H9 (cell line): ENCODE data around the gene NFIX. TPM values are rescaled to one million over a fixed set of nuclear protein-coding genes. Genes with fewer than 3 reads are reported as not detected.

Experiments
- DNase-seq: peaks from one replicate; pipeline ENCODE4 v3.0.0-alpha.2; 2017
- H2AFZ ChIP-seq: one replicate; pipeline ENCODE4 v1.6.1; 2013; ENCODE audit warnings: mild to moderate bottlenecking, low read length, control low read depth, moderate library complexity
- H2AK5ac ChIP-seq: 2 replicates; pipeline ENCODE4 v1.6.1; 2013; ENCODE audit warnings: low read length, control low read depth, mixed read lengths; ENCODE audit not compliant: insufficient read length
- H2BK120ac ChIP-seq: one replicate; pipeline ENCODE4 v1.6.1; 2013; ENCODE audit warnings: low read depth, mild to moderate bottlenecking, low read length, control low read depth, inconsistent platforms; ENCODE audit not compliant: poor library complexity, severe bottlenecking
- H2BK12ac ChIP-seq: 2 replicates; pipeline ENCODE4 v1.6.1; 2013; ENCODE audit warnings: low read length, control low read depth, mixed read lengths, low read depth; ENCODE audit not compliant: insufficient read length
- H2BK15ac ChIP-seq: 2 replicates; pipeline ENCODE4 v1.6.1; 2013; ENCODE audit warnings: low read depth, low read length, control low read depth
- H2BK20ac ChIP-seq: one replicate; pipeline ENCODE4 v1.6.1; 2013; ENCODE audit warnings: low read depth, mild to moderate bottlenecking, low read length, control low read depth, inconsistent platforms; ENCODE audit not compliant: poor library complexity, severe bottlenecking
- H2BK5ac ChIP-seq: 2 replicates; pipeline ENCODE4 v1.6.1; 2013; ENCODE audit warnings: low read length, control low read depth, mixed read lengths; ENCODE audit not compliant: insufficient read length
- H3K14ac ChIP-seq: 2 replicates; pipeline ENCODE4 v1.6.1; 2013; ENCODE audit warnings: low read length, control low read depth; ENCODE audit not compliant: insufficient read depth
- H3K18ac ChIP-seq: 2 replicates; pipeline ENCODE4 v1.6.1; 2013; ENCODE audit warnings: low read depth, mild to moderate bottlenecking, mixed read lengths, low read length, control low read depth; ENCODE audit not compliant: insufficient read length
- H3K23ac ChIP-seq: 2 replicates; pipeline ENCODE4 v1.6.1; 2013; ENCODE audit warnings: low read length, control low read depth, mixed read lengths, low read depth; ENCODE audit not compliant: insufficient read length
- H3K23me2 ChIP-seq: 2 replicates; pipeline ENCODE4 v1.6.1; 2013; ENCODE audit warnings: low read depth, mild to moderate bottlenecking, mixed read lengths, low read length, control low read depth; ENCODE audit not compliant: insufficient read length, poor library complexity, severe bottlenecking
- H3K27ac ChIP-seq: 2 replicates; pipeline ENCODE4 v1.5.1; 2013; ENCODE audit warnings: low read length, control low read depth, mixed read lengths, low read depth; ENCODE audit not compliant: insufficient read length
- H3K27me3 ChIP-seq: 2 replicates; pipeline ENCODE4 v1.6.1; 2013; ENCODE audit warnings: low read length, control low read depth, inconsistent platforms; ENCODE audit not compliant: insufficient read depth
- H3K4ac ChIP-seq: 2 replicates; pipeline ENCODE4 v1.6.1; 2013; ENCODE audit warnings: low read depth, mild to moderate bottlenecking, control low read depth, inconsistent platforms, low read length, moderate library complexity
- H3K4me1 ChIP-seq: 2 replicates; pipeline ENCODE4 v1.6.1; 2013; ENCODE audit warnings: low read length, control low read depth, inconsistent platforms; ENCODE audit not compliant: insufficient read depth
- H3K4me2 ChIP-seq: 2 replicates; pipeline ENCODE4 v1.6.1; 2013; ENCODE audit warnings: low read length, control low read depth, mixed read lengths; ENCODE audit not compliant: insufficient read length, insufficient read depth
- H3K56ac ChIP-seq: 2 replicates; pipeline ENCODE4 v1.6.1; 2013; ENCODE audit warnings: low read depth, mild to moderate bottlenecking, mixed read lengths, low read length, control low read depth; ENCODE audit not compliant: insufficient read length
- H3K79me1 ChIP-seq: 2 replicates; pipeline ENCODE4 v1.6.1; 2013; ENCODE audit warnings: low read depth, mild to moderate bottlenecking, moderate library complexity, low read length, control low read depth, inconsistent platforms; ENCODE audit not compliant: insufficient read depth, poor library complexity, severe bottlenecking
- H3K79me2 ChIP-seq: 2 replicates; pipeline ENCODE4 v1.6.1; 2013; ENCODE audit warnings: low read length, control low read depth, inconsistent platforms; ENCODE audit not compliant: insufficient read depth
- H3K9ac ChIP-seq: 2 replicates; pipeline ENCODE4 v1.6.1; 2013; ENCODE audit warnings: low read length, control low read depth, mixed read lengths; ENCODE audit not compliant: insufficient read length; ENCODE audit errors: extremely low read depth
- H3K9me3 ChIP-seq: one replicate; pipeline ENCODE4 v1.6.1; 2013; ENCODE audit warnings: low read depth, low read length, inconsistent platforms; ENCODE audit not compliant: control insufficient read depth
- H3T11ph ChIP-seq: one replicate; pipeline ENCODE4 v1.6.1; 2013; ENCODE audit warnings: mild to moderate bottlenecking, low read length, control low read depth, inconsistent platforms
- H4K20me1 ChIP-seq: one replicate; pipeline ENCODE4 v1.6.1; 2013; ENCODE audit not compliant: control insufficient read depth, insufficient read length, insufficient read depth
- H4K5ac ChIP-seq: 2 replicates; pipeline ENCODE4 v1.6.1; 2013; ENCODE audit warnings: low read depth, mild to moderate bottlenecking, mixed read lengths, low read length, control low read depth; ENCODE audit not compliant: insufficient read length
- H4K8ac ChIP-seq: replicated peaks from 2 replicates; pipeline ENCODE4 v1.6.1; 2013; ENCODE audit warnings: low read length, control low read depth, mixed read lengths, low read depth; ENCODE audit not compliant: insufficient read length
- H4K91ac ChIP-seq: 2 replicates; pipeline ENCODE4 v1.6.1; 2013; ENCODE audit warnings: low read depth, mild to moderate bottlenecking, moderate library complexity, mixed read lengths, low read length, control low read depth; ENCODE audit not compliant: insufficient read length
- H3K27ac Mint-ChIP-seq, 3 experiments: 2 replicates in 2 of 3; 3 replicates in 1 of 3; pipeline ENCODE4 v1.8.0; 2020 to 2021; ENCODE audit warnings: mixed read lengths in 3 of 3, mild to moderate bottlenecking in 1 of 3, moderate library complexity in 1 of 3
- H3K27me3 Mint-ChIP-seq: 2 replicates; pipeline ENCODE4 v1.8.0; 2021; ENCODE audit warnings: low read depth, mild to moderate bottlenecking, moderate library complexity, mixed read lengths
- H3K36me3 Mint-ChIP-seq, 3 experiments: 2 replicates in 2 of 3; 3 replicates in 1 of 3; pipeline ENCODE4 v1.8.0; 2020 to 2021; ENCODE audit warnings: low read depth in 3 of 3, mixed read lengths in 3 of 3; ENCODE audit not compliant: insufficient read depth in 1 of 3
- H3K4me1 Mint-ChIP-seq, 2 experiments: 2 replicates each; pipeline ENCODE4 v1.8.0; 2020; ENCODE audit warnings: mixed read lengths in 2 of 2
- H3K4me3 Mint-ChIP-seq, 2 experiments: 2 replicates in 1 of 2; 3 replicates in 1 of 2; pipeline ENCODE4 v1.8.0; 2020 to 2021; ENCODE audit warnings: mild to moderate bottlenecking in 2 of 2, mixed read lengths in 2 of 2, moderate library complexity in 1 of 2
- H3K9me3 Mint-ChIP-seq, 2 experiments: 2 replicates in 1 of 2; 3 replicates in 1 of 2; pipeline ENCODE4 v1.8.0; 2020; ENCODE audit warnings: mild to moderate bottlenecking in 2 of 2, mixed read lengths in 2 of 2, moderate library complexity in 1 of 2
- CTCF ChIP-seq: fragments of 200-600 bp; sonication (generic); conservative IDR thresholded peaks from 3 replicates; pipeline ENCODE4 v1.8.0; 2021; ENCODE audit warnings: antibody characterized with exemption, mild to moderate bottlenecking
- WGBS: extraction: QIAGEN DNeasy Blood & Tissue Kit; methylation state at CpG from one replicate; pipeline ENCODE4 v1.1.7; 2013; ENCODE audit warnings: missing lambda C conversion rate, low lambda C conversion rate, mixed read lengths; ENCODE audit not compliant: insufficient read length; ENCODE audit errors: extremely low coverage; 5-methylcytosine and 5-hydroxymethylcytosine counted together
- total RNA-seq: library from RNA; stranded (reverse); gene quantifications from 2 replicates; pipeline ENCODE4 v1.2.1, GENCODE V29; 2021

NFIX gene
- total RNA-seq, 1 experiment from 2014 or later: 0.31 TPM

GRCh38 chr19:13005253-13005652 lies 10.0 kb downstream of the NFIX start:
- TF ChIP-seq CTCF: no peak
- Mint-ChIP-seq H3K9me3 (no peaks in the 10 kb centered on the region; a peak in 1 of 5 replicates), H3K36me3 (no peaks in the 10 kb centered on the region), H3K4me1 (peaks cover 0 to 13% of the 10 kb centered on the region in 2 experiments; a peak in 2 of 4 replicates), H3K27ac (no peak overlapping the region), H3K27me3 (peaks cover 97% of the 10 kb centered on the region), H3K4me3 (no peak overlapping the region)
- Histone ChIP-seq H3K9me3 (no peaks in the 10 kb centered on the region), H3K9ac (no peak overlapping the region), H2AK5ac (no peak overlapping the region), H3T11ph (no peak overlapping the region), H3K4ac (no peak overlapping the region), H3K27ac (no peak overlapping the region), H4K5ac (no peak overlapping the region), H3K23me2 (peaks cover 4% of the 10 kb centered on the region), H3K4me2 (no peak overlapping the region), H2BK12ac (no peak overlapping the region), H2AFZ (no peak overlapping the region), H4K91ac (no peak overlapping the region), H2BK15ac (no peak overlapping the region), H3K56ac (no peak overlapping the region), H3K23ac (no peak overlapping the region), H3K27me3 (peaks cover 38% of the 10 kb centered on the region), H2BK120ac (no peak overlapping the region), H3K79me2 (no peaks in the 10 kb centered on the region), H3K79me1 (no peaks in the 10 kb centered on the region), H4K20me1 (peaks cover 2% of the 10 kb centered on the region), H3K18ac (no peak overlapping the region), H3K4me1 (no peaks in the 10 kb centered on the region; the same call in 1 of the 2 replicates), H2BK20ac (no peak overlapping the region), H2BK5ac (no peak overlapping the region), H3K14ac (no peak overlapping the region), H4K8ac (no peak overlapping the region)
- DNase-seq: no peak
- no CpG with 5 or more reads among the region's 4 CpGs for WGBS
